ENCODE data around the gene EPOP.

GRCh38 chr17:38637951-38638350 is 36.8 kb downstream of the EPOP start:
- no peak for TF ChIP-seq CTCF (conservative IDR thresholded peaks at IDR 0.05; ENCODE audit: low read length)
- no peak for TF ChIP-seq EZH2phosphoT487 (IDR thresholded peaks at IDR 0.05; ENCODE audit: borderline replicate concordance)

All from Loucy (cell line).